Measurements from ENCODE around the gene VEPH1.

- no peak for TF ChIP-seq CTCF (IDR thresholded peaks at IDR 0.05 in 4 of 5, conservative IDR thresholded peaks at IDR 0.05 in 1 of 5)
- no peak for TF ChIP-seq POLR2A (IDR thresholded peaks at IDR 0.05)
Observed at GRCh38 chr3:157297328-157297915, 205.8 kb downstream of the VEPH1 start.

Measured in gastrocnemius medialis (tissue), 4 donors.